Activated T-cell treated with anti-CD3 and anti-CD28 coated beads for 1 hour (primary cell): ENCODE measurements around the gene RPL10A.

Source experiments
- DNase-seq: peaks from one replicate; pipeline ENCODE4 v3.0.0-alpha.2; 2020; ENCODE audit warnings: low read depth

The RPL10A gene

DNA sequence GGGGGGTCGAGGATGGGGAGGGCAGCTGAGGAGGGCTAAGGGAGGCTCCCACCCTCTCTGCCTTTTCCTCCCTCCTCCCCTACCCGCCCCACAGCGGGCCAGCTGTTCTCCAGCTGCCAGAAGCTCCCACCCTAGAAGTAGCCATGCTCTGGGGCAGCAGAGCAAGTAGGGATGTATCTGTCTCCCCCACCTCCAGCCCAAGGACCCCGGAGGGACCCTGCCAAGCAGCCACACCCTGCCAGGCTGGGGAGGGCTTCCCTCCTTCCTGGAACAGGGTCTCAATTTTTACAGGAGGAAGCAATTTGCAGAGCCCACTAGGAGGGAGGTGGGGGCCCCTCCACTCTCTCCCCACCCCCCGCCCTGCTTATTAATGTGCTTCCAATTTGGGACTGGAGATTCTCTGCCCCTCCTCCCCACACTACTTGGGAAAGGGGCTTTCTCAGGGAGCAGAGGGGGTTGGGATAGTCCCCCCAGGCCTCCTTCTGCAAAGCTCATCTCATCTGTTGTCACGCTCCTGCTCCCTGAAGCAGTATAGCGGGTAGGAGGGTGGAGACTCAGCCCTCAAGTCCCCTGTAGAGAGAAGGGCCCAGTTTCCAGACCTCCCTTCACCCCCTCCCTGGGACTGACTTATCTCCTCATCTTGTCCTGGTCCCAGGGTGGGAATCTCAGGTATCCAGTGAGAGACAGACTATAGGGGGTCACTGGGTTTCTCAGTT is 24.2 kb downstream of the RPL10A start:
- no peak for DNase-seq

DNA sequence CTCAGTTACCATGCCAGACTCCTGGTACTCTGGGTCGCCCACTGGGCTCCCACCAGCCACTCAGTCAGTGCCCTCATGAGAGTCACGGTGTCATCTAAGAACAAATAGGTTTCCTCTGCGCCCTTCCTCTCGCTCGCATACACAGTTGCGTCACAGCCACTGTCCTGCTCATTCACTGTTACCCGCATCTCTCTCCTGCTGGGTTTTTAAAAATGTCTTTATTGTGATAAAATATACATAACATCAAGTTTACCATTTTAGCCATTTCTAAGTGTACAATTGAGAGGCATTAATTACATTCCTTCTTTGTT is 24.7 kb downstream of the RPL10A start:
- no peak for DNase-seq

DNA sequence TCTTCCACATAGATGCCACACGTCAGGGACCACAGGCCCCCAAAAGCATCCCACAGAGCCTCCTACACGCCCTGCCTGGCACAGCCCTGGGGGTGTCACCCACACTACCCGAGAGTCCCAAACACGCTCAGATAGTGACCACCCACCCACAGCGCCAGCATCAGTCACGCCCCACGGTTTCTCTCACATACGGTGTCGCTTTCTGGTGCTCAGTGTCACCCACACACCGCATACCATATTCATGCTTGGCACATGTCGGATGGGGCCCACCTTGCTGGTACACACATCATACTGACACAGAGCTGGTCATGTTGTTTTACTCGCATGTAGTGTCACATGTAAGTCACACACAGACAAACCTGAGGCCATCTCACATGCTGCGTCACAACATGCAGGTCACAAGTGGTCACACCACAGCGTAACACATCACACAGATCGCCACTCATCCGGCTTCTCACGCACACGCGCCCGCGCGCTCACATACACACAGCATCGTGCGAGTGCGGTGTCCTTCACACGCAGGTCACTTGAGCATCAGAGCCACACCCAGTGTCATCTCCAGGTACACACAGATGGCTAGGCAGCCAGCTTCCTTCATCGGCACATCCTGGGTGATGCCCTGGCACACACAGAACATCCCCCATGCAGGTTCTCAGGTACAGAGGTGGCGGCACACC is 25.2 kb downstream of the RPL10A start:
- DNase-seq = no peak

DNA sequence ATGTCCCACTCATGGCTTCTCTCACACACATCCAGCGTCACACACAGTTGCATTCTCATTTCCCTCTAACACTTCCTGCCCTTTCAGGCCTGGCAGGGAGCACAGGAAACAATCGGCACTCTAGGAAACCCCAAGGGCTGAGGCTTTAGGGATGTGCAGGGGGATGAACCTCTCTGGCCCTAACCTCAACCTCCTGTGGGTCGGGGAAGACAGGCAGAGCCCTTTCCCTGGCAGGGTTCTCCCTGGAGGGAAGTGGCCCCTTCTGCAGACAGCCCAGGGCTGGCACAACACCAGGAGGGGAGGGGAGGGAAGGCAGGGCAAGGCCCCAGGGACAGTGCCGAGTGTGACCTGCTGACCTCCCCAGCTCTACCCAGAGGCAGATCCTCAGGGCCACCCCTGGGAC is 26.0 kb downstream of the RPL10A start:
- no peak for DNase-seq

DNA sequence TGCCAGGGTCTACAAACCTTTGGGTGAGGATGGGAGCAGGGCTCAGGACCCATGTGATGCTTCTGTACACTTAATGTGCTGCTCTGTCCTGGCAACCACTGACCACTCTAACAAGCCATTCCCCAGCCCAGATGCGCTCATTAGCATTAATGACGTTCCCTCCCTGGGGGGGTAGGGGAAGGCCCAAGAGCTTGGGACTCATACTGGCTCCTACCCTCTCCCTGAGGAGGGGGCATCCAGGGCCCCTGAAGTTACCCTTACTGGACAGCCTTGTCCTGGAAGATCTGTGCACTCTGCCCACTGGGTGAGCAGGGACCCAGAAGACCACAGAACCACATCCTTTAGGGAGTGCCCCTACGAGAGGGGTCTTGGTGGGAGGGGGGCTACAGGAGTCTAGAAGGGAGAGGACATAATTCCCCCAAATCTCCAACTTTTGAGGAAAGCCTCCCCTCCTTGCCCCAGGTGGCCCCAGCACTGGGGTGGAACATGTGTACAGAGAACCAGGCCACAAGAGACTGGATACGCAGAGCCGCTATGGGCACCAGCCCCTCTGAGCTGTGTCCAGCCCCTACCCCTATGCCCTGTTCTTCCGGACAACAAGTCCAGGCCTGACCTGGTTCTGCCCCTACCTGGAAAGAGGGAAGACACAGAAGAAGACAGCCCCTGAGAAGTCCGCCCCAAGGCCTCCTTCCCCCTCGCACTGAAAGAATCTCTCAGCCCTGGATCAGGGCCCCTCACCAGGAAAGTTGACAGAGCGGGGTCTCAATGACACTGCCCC is 27.2 kb downstream of the RPL10A start:
- no peak for DNase-seq

DNA sequence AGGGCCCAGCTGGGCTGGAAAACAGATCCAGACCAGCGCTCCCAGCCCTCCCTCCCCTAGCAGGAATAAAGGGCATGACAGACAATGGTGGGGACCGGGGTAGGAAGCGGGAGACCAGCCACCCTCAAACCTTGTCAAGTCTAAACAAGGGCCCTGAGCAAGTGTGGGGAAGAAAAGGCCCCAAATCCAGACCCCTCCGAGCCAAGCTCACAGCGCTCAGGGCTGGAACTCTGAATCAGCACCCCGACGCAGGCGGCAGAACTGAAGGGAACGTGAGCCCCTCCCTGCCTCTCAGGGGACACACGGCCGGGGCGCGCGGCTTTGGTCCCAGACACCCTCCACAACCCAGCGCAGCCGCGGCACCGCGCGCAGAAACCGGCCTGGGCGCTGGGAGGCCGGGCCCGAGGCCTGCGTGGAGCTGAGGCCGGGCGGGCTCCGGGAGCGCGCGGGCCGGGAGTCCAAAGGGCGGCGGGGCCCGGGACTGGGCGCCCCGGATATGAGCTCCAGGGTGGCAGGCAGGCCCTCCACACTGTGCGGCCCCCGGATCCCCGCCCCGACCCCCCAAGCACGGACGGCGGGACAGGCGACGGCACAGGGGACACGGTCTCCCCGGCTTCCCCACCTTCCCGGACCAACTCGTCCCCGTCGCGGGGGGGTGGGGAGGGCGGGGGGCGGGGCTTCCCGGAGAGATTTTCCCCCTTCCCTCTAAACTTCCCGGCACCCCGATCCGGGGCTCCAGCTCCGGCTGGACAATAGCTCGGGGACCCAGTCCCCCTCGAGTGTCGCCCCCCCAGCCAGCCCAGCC is 28.0 kb downstream of the RPL10A start:
- no peak for DNase-seq

DNA sequence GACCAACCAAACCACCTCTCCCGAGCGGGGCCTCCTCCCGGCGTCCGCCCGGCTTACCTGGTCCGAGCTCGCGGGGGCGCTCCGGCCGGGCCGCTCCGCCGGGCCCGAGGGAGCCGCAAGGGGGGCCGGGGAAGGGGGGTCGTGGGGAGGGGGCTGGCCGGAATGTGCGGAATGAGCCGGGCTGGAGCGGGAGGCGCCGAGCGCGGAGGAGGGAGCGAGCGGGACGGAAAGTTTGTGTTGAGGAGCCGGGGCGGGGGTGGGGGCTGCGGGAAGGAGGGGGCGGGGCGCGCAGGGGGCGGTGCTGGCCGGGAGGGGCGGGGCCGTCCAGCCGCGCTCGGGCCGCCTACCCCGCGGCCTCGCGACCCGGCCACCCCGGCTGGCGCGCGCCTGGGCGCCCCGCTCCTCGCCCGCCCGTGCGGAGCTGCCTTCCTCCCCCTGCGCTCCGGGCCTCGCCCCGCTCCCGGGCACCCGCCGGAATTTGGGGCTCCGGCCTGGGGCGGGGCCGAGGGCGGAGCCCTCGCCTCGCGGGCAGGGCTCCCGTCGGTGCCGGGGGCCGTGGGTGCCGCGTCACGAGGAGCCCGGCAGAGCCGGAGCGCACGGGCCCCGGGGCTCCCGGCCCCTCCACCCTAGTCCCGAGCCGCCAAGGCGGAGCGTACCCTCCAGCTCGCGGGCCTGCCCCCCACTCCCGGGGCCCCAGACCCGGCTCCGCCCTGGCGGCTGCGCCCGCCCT is 28.8 kb downstream of the RPL10A start, which contains the start of gene TEAD3:
Gene TEAD3 (minus strand): TSS at position 239 of the 730 bp plus-strand sequence.
- peak; percentile 41 for DNase-seq

DNA sequence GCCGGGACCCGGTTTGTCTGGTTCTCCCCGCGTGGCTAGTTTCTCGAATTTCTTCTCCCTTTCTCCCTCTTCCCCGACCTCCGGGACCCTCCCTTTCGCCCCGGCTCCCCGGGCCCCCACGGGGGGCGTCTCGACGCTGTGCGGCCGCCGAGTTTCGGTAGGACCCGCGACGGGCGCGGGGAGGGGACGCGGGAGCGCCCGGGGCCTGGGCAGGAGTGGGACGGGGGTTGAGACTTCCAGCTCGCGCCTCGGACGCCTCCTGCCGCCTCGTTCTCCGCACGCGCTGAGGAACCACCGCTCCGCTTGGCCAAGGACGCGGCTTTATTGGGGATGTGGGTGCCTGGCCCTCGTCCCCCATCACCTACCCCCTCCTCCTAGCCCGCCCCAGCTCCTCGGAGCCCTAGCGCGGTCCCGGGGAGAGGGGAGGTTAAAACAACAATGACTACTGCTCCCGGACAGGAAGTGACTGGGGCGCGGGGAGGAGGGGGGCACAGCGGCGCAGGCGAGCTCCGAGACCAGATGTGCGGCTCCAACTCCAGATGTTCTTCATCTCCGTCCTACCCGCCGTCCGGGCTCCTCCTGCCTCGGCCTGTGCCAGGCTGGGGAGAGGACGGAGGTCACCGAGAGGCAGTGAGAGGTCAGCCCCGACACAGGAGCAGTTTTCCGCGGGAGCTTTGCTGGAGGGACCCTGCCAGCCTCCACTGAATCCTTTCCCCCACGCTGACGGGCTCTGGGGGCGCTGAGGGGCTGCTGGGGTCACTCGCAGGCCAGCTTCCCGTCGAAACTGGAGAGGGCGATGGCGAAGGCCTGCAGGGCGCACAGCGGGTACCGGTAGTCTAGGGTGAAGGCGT is 29.6 kb downstream of the RPL10A start:
- DNase-seq = peak; percentile 18

DNA sequence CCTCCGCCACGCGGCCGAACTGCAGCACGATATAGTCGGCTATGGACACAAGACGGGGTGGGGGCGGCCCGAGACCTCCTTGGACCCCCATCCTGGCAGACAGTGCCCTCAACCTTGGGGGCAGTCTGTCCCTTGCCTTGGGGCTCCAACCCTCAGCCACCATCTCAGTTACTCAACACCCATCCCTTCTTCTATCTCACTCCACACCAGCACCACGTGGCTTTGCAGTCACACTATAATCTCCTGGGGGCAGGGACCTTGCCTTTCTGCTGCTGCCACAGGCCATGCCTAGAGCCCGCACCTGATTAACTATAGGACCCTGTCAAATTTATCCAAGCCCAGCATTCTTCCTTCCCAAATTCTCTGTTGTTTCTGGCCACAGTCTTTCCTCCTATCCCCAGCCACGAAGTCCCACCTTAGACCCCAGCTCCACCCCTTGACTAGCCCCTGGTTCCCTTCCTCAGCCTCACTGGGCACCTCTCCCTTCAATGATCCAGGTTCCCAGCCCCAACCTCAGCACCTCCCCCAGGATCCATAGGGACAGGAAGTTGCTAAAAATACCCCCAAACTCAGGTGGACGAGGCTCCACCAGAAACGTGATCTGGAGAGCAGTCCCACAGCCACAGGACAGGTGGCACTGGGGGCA is 30.3 kb downstream of the RPL10A start:
- no peak for DNase-seq

DNA sequence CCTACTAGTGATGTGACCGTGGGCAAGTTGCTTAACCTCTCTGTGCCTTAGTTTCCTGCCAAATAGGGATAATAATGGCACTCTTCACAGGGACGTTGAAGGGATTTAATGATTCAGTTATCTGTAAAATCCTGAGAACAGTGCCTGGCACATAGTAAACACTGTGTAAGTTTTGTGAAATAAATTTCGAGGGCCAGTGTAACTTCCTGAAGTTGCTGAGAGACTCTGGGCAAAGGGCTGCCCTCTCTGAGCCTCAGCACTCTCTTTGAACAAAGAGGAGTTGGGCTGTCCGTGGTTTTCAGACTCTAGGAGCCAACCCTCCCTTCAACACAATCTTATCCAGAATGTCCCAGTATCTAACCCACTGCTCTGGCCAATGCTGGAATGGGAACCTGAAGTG is 31.2 kb downstream of the RPL10A start:
- no peak for DNase-seq

DNA sequence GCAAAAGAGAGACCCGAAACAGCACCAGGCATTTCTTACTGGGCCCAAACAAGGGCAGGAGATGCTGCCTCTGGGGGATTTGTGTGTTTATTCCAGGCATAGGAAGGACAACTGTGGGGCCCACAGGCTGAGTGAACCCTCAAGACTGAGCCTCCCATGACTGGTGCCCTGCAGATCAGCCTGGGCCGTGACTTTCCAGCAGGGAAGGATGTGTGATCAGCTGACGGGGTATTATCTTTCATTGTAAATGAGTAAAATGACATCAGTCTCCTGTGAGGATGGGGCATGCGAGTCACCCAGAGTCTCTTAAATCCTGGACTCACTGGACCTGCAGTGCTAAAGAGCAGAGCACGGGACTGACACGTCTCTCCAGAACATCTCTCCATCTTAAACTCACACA is 32.6 kb downstream of the RPL10A start:
- DNase-seq = no peak

DNA sequence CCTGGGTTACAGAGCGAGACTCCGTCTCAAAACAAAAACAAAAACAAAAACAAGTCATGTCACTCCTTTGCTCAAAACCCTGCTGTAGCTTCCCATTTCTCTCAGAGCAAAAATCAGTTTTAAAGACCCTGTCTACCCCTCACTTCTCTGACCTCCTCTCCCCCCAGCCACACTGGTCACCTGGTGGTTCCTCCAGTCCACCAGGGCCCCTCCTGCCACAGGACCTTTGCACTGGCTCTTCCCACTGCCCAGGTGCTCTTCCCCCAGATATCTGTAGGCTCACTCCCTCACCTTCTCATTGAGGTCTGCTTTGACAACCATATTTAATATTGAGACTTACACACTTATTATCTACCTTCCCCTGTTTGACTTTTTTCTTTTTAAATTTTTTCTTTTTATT is 33.6 kb downstream of the RPL10A start:
- no peak for DNase-seq

DNA sequence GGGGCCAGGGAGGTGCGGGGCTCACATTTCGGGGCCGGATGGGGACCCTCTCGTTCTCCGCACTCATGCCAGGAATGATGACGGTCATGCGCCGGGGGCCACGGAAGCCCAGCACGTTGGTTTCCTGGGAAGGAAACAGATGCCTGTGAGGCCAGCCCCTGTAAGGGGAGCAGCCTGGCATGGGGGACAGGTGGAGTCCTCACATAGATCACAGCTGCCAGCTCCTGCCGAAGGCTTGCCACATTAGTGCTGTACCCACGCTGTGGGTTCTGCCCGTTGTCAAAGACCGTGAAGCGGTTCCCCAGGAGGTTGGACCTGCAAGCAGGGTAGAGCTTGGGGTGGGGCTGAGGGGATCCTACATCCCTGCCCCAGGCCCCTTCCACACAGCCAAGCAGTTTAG is 35.3 kb downstream of the RPL10A start:
- DNase-seq = no peak

DNA sequence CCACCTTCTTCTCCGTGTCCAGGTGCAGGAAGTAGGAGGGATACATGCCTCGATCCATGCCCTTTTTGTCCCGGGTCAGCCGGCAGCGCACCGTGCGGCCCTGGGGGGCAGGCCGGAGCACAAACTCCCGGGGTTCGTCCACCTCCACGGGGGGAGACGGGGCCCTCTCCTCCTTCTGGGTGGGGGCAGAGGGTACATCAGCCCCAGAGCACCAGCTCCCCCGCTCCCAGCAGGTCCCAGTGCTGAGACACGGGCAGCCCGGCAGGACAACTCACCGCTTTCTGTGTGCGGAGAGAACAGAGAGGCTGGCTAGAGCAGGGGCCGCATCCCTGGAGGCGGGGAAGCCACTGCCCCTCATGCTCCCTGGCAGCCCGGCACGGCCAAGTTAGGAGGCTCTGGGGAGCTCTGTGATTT is 37.8 kb downstream of the RPL10A start:
- DNase-seq = no peak

DNA sequence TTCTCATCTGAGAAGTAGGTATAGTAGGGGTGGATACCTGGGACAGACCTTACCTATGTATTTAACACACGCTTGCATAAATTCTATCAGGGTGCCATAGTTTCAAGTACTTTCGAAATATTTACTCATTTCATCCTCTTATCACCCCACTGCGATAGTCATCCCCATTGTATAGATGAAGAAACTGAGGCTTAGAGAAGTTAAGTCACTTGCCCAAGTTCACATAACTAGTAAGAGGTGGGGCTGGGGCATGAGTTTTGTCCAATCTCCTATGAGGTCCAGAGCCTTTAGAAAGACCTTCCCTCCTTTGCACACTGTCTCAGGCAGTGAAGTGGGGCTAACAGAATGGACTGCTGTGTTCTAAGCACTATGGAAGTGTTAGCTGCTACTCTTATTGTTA is 38.3 kb downstream of the RPL10A start:
- no peak for DNase-seq

DNA sequence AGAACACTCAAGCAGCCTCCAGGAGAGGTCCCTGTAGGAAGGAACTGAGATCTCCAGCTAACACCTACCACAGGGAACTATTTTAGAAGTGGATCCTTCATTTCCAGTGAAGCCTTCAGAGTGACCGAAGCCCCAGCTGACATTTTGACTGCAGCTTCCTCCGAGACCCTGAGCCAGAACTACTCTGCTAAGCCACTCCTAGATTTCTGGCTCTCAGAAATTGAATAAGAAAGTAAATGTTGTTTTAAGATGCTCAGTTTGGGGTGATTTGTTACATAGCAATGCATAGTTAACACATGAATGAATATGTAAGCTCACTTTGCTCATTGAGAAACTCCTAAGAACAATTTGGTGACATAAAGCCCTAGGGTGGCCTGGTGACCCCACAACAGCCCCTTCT is 39.0 kb downstream of the RPL10A start:
- no peak for DNase-seq

DNA sequence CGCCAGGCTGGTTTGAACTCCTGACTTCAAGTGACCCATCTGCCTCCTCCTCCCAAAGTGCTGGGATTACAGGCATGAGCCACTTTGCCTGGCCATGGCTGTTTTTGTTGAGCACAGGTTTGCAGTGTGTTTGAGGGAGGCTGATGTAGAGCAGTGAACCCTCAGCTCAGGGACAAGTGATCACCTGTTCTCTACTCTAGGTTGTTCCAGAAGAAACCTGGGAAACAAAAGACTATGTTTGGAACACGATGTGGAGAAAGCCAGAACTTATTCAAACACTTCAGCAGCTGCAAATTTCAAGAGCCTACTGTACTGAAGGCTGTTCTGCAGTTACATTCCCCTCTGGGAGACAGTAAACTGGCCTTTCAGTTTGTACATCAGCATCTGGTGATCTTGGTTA is 39.8 kb downstream of the RPL10A start:
- no peak for DNase-seq

DNA sequence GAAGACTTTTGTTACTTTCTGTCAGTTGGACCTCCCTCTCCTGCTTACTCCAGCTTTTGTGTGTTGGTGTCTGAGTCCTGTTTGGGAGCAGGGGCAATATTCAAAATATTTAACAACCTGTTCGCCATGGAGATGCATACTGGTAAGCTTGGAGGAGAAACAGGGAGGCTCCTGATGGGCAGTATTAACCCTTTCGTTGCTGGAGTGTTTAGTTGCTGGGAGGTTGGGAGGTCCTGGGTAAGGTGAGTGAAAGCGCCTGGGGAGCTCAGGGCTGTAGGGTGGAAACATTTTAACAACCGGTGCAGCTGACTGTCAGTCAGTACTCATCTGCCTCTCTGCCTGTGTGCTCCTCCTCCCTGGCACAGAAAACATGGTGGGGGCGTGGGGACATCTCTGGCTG is 40.3 kb downstream of the RPL10A start:
- no peak for DNase-seq

DNA sequence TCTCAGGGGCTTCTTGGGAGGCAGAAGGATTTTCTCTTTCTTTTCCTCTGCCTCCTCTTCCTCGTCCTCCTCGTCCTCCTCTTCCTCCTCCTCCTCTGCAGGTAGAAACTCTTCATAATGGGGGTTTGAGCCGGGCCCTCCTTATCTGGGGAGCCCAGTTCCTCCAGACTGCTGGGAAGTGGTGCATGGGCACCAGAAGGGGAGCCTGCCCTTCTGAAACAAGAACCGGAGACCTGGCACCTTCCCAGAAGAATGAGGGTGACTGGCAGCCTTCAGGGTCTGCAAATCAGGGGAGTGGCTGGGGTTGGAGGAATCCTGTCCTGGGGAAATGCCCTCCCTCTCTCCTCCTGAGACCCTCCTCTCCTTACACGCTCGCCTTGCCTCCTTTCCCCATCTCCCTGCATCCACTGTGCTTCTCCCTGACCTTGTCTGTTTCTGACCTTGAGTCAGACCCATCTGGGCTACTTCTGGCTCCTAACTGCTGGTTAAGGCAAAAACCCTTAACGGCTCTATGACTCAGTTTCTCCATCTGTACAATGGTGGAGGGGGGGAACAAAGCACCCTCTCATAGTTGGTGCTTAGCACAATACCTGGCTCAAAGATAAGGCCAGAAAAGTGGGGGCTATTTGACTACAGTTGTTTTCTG is 42.8 kb downstream of the RPL10A start:
- no peak for DNase-seq

DNA sequence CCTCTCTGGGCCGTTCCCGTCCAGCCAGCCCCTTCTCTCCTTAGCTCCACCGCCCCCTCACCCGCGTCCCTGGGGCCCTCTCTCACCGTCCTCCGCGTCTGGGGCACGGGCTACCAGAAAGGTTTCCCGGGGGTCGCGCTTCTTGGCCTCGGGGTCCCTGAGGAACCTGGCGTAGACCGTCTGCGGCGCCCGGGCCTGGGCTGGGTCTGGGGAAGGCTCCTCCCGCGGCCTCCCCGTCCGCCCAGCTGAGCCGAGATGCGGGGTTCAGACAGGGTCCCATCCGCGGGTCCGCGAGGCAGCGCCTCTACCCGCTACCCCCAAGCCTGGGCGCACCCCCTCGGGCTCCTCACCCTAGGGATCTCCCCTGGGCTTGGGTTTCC is 43.4 kb downstream of the RPL10A start:
- no peak for DNase-seq
